ENCODE results near the gene SLC35D1. TPM values are rescaled to one million over a fixed set of nuclear protein-coding genes. Genes with fewer than 3 reads are reported as not detected.

SLC35D1 gene
- total and polyA plus RNA-seq, 2 of the 8 experiments (the other 6 are each of a cell fraction or from before 2014, with no cell fraction given): 1.2 to 2.7 TPM

- TF ChIP-seq CHD7 (IDR thresholded peaks at IDR 0.05; ENCODE audit: insufficient replicate concordance, low read length) (peak; percentile 65), MAX (IDR thresholded peaks at IDR 0.05) (no peak), TEAD4 (IDR thresholded peaks at IDR 0.05; ENCODE audit: low read depth, low read length) (peak; percentile 87), NRF1 (IDR thresholded peaks at IDR 0.05; ENCODE audit: low read depth, low read length) (no peak), BCL11A (IDR thresholded peaks at IDR 0.05; ENCODE audit: low read depth in 2 of 2, low read length in 2 of 2) (no peak)
These were observed 13.5 kb downstream of the SLC35D1 start (continued) for GRCh38 chr1:67040405-67040804.
